WERI-Rb-1 (cell line): Measurements from ENCODE around the gene TSHZ3.

ENCODE experiments used
- DNase-seq: peaks from one replicate; pipeline ENCODE4 v3.0.0-alpha.2; 2020
- H3K27ac ChIP-seq: fragments of 250-450 bp; sonication (Bioruptor Pico); 2 replicates; pipeline ENCODE4 v1.5.1; 2020; ENCODE audit warnings: mild to moderate bottlenecking, moderate library complexity
- H3K27me3 ChIP-seq: fragments of 250-450 bp; sonication (Bioruptor Pico); 2 replicates; pipeline ENCODE4 v1.5.1; 2021; ENCODE audit warnings: mild to moderate bottlenecking, low read depth, moderate library complexity; ENCODE audit not compliant: insufficient read depth, severe bottlenecking
- H3K36me3 ChIP-seq: fragments of 250-450 bp; sonication (Bioruptor Pico); 2 replicates; pipeline ENCODE4 v1.5.1; 2020; ENCODE audit warnings: mild to moderate bottlenecking, moderate library complexity
- H3K4me3 ChIP-seq: 2 replicates; pipeline ENCODE4 v1.5.1; 2011; ENCODE audit warnings: low read depth, mild to moderate bottlenecking, control low read depth, low read length
- H3K9me3 ChIP-seq: fragments of 250-450 bp; sonication (Bioruptor Pico); 2 replicates; pipeline ENCODE4 v1.5.1; 2021; ENCODE audit warnings: mild to moderate bottlenecking, moderate library complexity; ENCODE audit not compliant: severe bottlenecking
- TF ChIP-seq, protein P1 (sequence below): IDR thresholded peaks from 2 replicates; pipeline ENCODE4 v1.5.1; 2011; ENCODE audit warnings: low read depth, mild to moderate bottlenecking, control low read depth, inconsistent platforms, low read length

Gene TSHZ3

DNA sequence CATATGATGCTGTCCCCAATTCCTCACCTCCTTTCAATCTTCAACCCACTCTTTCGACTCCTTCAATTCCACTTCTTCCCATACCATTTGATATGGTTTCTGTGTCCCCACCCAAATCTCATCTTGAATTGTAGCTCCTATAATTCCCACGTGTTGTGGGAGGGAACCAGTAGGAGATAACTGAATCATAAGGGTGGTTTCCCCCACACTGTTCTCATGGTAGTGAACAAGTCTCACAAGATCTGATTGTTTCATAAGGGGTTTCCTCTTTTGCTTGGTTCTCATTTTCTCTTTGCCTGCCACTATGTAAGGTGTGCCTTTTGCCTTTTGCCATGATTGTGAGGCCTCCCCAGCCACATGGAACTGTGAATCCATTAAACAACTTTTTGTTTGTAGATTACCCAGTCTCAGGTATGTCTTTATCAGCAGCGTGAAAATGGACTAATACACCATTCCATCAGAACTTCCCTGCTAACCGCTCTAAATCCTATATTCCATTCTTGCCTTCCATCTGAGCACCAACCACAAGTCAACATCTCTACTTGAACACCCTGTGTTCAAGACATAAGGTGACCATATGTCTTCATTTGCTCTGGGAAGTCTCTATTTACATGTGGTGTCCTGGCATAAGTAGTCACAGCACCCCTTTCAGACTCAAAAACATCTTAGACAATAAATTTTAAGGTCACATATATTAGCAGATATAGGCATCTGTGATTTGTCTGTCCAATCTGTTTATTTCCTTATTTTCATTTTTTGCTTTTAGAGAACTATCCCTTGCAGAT lies 122.9 kb downstream of the TSHZ3 start:
- H3K36me3 ChIP-seq, result no peaks in the 10 kb centered on the region
- DNase-seq, result no peak
- no peaks in the 10 kb centered on the region for H3K9me3 ChIP-seq

More for the DNA sequence above, 122.9 kb downstream of the TSHZ3 start:
- Histone ChIP-seq H3K27ac (no peak overlapping the region), H3K4me3 (no peak overlapping the region), H3K27me3 (no peaks in the 10 kb centered on the region)
- TF ChIP-seq, protein P1, sequence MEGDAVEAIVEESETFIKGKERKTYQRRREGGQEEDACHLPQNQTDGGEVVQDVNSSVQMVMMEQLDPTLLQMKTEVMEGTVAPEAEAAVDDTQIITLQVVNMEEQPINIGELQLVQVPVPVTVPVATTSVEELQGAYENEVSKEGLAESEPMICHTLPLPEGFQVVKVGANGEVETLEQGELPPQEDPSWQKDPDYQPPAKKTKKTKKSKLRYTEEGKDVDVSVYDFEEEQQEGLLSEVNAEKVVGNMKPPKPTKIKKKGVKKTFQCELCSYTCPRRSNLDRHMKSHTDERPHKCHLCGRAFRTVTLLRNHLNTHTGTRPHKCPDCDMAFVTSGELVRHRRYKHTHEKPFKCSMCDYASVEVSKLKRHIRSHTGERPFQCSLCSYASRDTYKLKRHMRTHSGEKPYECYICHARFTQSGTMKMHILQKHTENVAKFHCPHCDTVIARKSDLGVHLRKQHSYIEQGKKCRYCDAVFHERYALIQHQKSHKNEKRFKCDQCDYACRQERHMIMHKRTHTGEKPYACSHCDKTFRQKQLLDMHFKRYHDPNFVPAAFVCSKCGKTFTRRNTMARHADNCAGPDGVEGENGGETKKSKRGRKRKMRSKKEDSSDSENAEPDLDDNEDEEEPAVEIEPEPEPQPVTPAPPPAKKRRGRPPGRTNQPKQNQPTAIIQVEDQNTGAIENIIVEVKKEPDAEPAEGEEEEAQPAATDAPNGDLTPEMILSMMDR, result no peak
